Smooth muscle cell (in vitro differentiated cells): ENCODE data around the gene ZG16B. TPM values are rescaled to one million over a fixed set of nuclear protein-coding genes. Genes with fewer than 3 reads are reported as not detected.

Experiments used
- DNase-seq: peaks from one replicate; lab custom pipeline; 2025; ENCODE audit not compliant: unreplicated experiment; lab: John Stamatoyannopoulos, UW
- H2AFZ ChIP-seq: fragments of 200-600 bp; sonication (generic); 2 replicates; pipeline ENCODE4 v1.6.0; 2016; ENCODE audit warnings: antibody characterized with exemption, low read depth, mild to moderate bottlenecking
- H3F3A ChIP-seq: fragments of 200-600 bp; sonication (generic); 2 replicates; pipeline ENCODE4 v1.6.0; 2017; ENCODE audit warnings: antibody characterized with exemption, low read depth
- H3K27ac ChIP-seq: fragments of 200-600 bp; sonication (generic); 2 replicates; pipeline ENCODE4 v1.5.1; 2016; ENCODE audit warnings: low read depth, mild to moderate bottlenecking
- H3K27me3 ChIP-seq: fragments of 200-600 bp; sonication (generic); 2 replicates; pipeline ENCODE4 v1.6.1; 2016; ENCODE audit warnings: low read depth, mild to moderate bottlenecking
- H3K36me3 ChIP-seq: fragments of 200-600 bp; sonication (generic); 2 replicates; pipeline ENCODE4 v1.5.1; 2016; ENCODE audit warnings: low read depth
- H3K4me1 ChIP-seq: fragments of 200-600 bp; sonication (generic); 2 replicates; pipeline ENCODE4 v1.5.1; 2016; ENCODE audit warnings: low read depth
- H3K4me2 ChIP-seq: fragments of 200-600 bp; sonication (generic); 2 replicates; pipeline ENCODE4 v1.6.0; 2016; ENCODE audit warnings: mild to moderate bottlenecking
- H3K4me3 ChIP-seq: fragments of 200-600 bp; sonication (generic); 2 replicates; pipeline ENCODE4 v1.5.1; 2016; ENCODE audit warnings: mild to moderate bottlenecking
- H3K79me2 ChIP-seq: fragments of 200-600 bp; sonication (generic); 2 replicates; pipeline ENCODE4 v1.6.0; 2016; ENCODE audit warnings: low read depth, mild to moderate bottlenecking
- H3K9ac ChIP-seq: fragments of 200-600 bp; sonication (generic); 2 replicates; pipeline ENCODE4 v1.6.0; 2016; ENCODE audit warnings: low read depth
- H3K9me3 ChIP-seq: fragments of 200-600 bp; sonication (generic); replicated peaks from 2 replicates; pipeline ENCODE4 v1.5.1; 2016; ENCODE audit warnings: low read depth
- H4K20me1 ChIP-seq: fragments of 200-600 bp; sonication (generic); 2 replicates; pipeline ENCODE4 v1.6.0; 2016; ENCODE audit warnings: low read depth
- WGBS: methylation state at CpG from one replicate; pipeline ENCODE4 v1.1.7; 2016; ENCODE audit warnings: low lambda C conversion rate; 5-methylcytosine and 5-hydroxymethylcytosine counted together
- polyA plus RNA-seq: library from polyadenylated mRNA; unstranded; fragments of >200 nt; fragmentation: Nextera tagmentation; extraction: Ambion mirVana; gene quantifications from 2 replicates; pipeline ENCODE4 v1.2.1, GENCODE V29; 2016
- total RNA-seq: library from RNA; depleted of rRNA; stranded (reverse); fragments of >200 nt; gene quantifications from 2 replicates; pipeline ENCODE4 v1.2.3, GENCODE V29; 2014
- TF ChIP-seq, protein P1 (sequence below): fragments of 200-600 bp; sonication (generic); IDR thresholded peaks from 2 replicates; pipeline ENCODE4 v1.5.1; 2017; ENCODE audit warnings: borderline replicate concordance, mild to moderate bottlenecking, antibody characterized with exemption; ENCODE audit not compliant: insufficient read depth, poor library complexity, severe bottlenecking

Gene ZG16B
- total and polyA plus RNA-seq, 2 experiments from 2014 or later = not detected

DNA sequence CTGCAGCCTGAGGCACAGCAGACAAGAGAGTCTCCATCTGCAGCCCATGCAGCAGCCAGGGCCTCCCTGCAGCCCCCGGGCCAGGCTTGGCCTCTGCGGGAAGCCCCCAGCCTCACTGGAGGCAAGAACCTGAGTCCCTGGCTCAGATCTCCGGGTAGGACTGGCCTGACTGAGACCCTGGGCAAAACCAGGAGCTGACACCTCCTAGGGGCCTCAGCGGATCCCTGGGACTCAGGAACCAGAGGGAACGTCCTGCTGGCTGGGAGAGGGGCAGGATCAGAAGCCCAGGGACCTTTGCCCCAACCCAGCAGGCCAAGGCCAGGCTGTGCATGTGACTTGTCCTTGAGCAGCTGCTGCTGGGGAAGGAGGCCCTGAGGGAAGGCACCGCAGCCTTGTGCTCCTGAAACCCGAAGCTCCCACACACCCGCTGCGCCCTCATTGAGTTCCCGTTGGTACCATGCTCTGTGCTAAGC, 14.8 kb upstream of the ZG16B start:
- TF ChIP-seq, protein P1, sequence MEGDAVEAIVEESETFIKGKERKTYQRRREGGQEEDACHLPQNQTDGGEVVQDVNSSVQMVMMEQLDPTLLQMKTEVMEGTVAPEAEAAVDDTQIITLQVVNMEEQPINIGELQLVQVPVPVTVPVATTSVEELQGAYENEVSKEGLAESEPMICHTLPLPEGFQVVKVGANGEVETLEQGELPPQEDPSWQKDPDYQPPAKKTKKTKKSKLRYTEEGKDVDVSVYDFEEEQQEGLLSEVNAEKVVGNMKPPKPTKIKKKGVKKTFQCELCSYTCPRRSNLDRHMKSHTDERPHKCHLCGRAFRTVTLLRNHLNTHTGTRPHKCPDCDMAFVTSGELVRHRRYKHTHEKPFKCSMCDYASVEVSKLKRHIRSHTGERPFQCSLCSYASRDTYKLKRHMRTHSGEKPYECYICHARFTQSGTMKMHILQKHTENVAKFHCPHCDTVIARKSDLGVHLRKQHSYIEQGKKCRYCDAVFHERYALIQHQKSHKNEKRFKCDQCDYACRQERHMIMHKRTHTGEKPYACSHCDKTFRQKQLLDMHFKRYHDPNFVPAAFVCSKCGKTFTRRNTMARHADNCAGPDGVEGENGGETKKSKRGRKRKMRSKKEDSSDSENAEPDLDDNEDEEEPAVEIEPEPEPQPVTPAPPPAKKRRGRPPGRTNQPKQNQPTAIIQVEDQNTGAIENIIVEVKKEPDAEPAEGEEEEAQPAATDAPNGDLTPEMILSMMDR = no peak
- Histone ChIP-seq H3K4me3 (no peak overlapping the region), H3K27me3 (no peaks in the 10 kb centered on the region), H3F3A (no peaks in the 10 kb centered on the region), H3K27ac (no peak overlapping the region), H3K4me2 (no peak overlapping the region), H3K79me2 (no peaks in the 10 kb centered on the region), H3K9me3 (no peaks in the 10 kb centered on the region), H3K9ac (no peak overlapping the region), H3K36me3 (no peaks in the 10 kb centered on the region), H2AFZ (no peak overlapping the region), H3K4me1 (no peaks in the 10 kb centered on the region), H4K20me1 (no peaks in the 10 kb centered on the region)
- no peak for DNase-seq
- WGBS = 86% methylated on average over 10 of the region's 10 CpGs

- TF ChIP-seq, protein P1 = no peak
- 96% methylated on average over 9 of the region's 28 CpGs for WGBS
- no peaks in the 10 kb centered on the region for H3K79me2 ChIP-seq
- H4K20me1 ChIP-seq = no peaks in the 10 kb centered on the region
- no peaks in the 10 kb centered on the region for H3K36me3 ChIP-seq
- no peak within 1 kb of the TSS for H3K4me3 ChIP-seq
- H2AFZ ChIP-seq = no peak within 1 kb of the TSS
- H3K9ac ChIP-seq = no peak within 1 kb of the TSS
- no peaks in the 10 kb centered on the region for H3K27me3 ChIP-seq
- no peaks in the 10 kb centered on the region for H3K9me3 ChIP-seq
- H3K4me2 ChIP-seq = no peak within 1 kb of the TSS
- no peak for DNase-seq
- no peak within 1 kb of the TSS for H3K27ac ChIP-seq
- H3K4me1 ChIP-seq = no peaks in the 10 kb centered on the region
- no peaks in the 10 kb centered on the region for H3F3A ChIP-seq
These were observed 13.3 kb upstream of the ZG16B start, which contains the start of gene PRSS21 for GRCh38 chr16:2816751-2817339. Gene PRSS21, plus strand, starts transcription at chr16:2817237. Its CDS starts 32 bp downstream, at chr16:2817269.

DNA sequence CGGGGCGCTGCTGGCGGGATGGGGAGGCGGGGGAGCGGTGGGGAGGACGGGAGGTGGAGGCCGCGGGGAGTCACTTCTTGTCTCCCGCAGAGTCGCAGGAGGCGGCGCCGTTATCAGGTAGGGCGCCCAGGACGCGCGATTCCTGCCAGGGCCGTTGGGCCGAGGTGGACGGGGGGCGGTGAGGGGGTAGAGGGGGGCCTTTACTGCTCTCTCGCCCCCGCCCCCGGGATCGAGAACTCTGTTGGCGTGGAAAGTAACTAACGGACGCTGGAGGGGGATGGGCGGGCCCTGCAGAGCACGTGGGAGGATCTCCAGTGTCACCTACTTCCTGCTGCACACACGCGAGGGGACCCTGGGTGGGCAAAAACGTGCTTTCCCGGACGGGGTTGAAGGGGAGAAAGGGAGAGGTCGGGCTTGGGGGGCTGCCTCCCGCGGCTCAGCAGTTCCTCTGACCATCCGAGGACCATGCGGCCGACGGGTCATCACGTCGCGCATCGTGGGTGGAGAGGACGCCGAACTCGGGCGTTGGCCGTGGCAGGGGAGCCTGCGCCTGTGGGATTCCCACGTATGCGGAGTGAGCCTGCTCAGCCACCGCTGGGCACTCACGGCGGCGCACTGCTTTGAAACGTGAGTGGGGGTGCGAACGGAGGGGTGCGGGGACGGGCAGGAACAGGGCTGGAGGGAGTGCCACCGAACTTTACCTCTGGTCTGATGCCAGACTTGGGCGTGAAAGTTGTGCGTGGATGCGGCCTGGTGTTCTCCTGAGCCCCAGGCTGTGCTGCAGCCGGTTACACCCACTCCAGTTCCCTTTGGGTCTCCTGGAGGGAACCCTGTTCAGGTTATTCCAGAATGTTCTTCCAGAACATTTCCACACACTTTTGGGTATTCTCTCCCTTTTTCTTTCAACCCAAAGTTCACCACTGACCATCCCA, 12.5 kb upstream of the ZG16B start:
- Histone ChIP-seq H3K4me2 (no peak overlapping the region), H4K20me1 (no peaks in the 10 kb centered on the region), H3K9me3 (no peaks in the 10 kb centered on the region), H3K4me3 (no peak overlapping the region), H2AFZ (no peak overlapping the region), H3K9ac (no peak overlapping the region), H3K4me1 (no peaks in the 10 kb centered on the region), H3F3A (no peaks in the 10 kb centered on the region), H3K79me2 (no peaks in the 10 kb centered on the region), H3K36me3 (no peaks in the 10 kb centered on the region), H3K27ac (no peak overlapping the region), H3K27me3 (no peaks in the 10 kb centered on the region)
- no peak for DNase-seq
- 91% methylated on average over 40 of the region's 68 CpGs for WGBS
- TF ChIP-seq, protein P1 = no peak
